ENCODE results near the gene PRELID1.

The PRELID1 gene

DNA sequence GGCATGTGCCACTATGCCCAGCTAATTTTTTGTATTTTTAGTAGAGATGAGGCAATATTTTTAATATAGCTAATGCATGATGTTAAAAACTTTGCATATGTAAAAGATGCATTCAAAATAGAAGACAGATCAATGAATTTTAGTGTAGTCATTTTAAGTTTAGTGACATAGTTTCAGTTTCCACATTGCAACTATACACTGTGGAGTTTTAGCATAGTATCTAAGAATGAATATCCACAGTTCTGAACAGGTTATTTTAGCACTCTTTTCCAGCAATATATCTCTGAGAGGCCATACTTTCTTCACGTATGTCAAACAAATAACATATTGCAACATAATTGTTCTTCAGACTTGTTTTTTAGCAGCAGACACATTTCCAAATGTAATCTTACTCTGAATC, 39.4 kb upstream of the PRELID1 start:
- TF ChIP-seq, protein P1, sequence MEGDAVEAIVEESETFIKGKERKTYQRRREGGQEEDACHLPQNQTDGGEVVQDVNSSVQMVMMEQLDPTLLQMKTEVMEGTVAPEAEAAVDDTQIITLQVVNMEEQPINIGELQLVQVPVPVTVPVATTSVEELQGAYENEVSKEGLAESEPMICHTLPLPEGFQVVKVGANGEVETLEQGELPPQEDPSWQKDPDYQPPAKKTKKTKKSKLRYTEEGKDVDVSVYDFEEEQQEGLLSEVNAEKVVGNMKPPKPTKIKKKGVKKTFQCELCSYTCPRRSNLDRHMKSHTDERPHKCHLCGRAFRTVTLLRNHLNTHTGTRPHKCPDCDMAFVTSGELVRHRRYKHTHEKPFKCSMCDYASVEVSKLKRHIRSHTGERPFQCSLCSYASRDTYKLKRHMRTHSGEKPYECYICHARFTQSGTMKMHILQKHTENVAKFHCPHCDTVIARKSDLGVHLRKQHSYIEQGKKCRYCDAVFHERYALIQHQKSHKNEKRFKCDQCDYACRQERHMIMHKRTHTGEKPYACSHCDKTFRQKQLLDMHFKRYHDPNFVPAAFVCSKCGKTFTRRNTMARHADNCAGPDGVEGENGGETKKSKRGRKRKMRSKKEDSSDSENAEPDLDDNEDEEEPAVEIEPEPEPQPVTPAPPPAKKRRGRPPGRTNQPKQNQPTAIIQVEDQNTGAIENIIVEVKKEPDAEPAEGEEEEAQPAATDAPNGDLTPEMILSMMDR (IDR thresholded peaks at IDR 0.05; ENCODE audit: poor library complexity, severe bottlenecking) = no peak
- H3K27me3 ChIP-seq (ENCODE audit: insufficient read depth, poor library complexity, severe bottlenecking) = no peaks in the 10 kb centered on the region
- no peaks in the 10 kb centered on the region for H3K9me3 ChIP-seq (ENCODE audit: severe bottlenecking)
- peaks cover 2% of the 10 kb centered on the region for H3K4me1 ChIP-seq (ENCODE audit: insufficient read depth, poor library complexity, severe bottlenecking)
- DNase-seq (ENCODE audit: low spot score) (no peak), ATAC-seq (ENCODE audit: low read depth) (no peak)
- no peak overlapping the region for H3K4me3 ChIP-seq (ENCODE audit: severe bottlenecking)
- H3K36me3 ChIP-seq (ENCODE audit: low read depth) = peaks cover 86% of the 10 kb centered on the region
- no peak overlapping the region for H3K27ac ChIP-seq (ENCODE audit: poor library complexity, severe bottlenecking)

DNA sequence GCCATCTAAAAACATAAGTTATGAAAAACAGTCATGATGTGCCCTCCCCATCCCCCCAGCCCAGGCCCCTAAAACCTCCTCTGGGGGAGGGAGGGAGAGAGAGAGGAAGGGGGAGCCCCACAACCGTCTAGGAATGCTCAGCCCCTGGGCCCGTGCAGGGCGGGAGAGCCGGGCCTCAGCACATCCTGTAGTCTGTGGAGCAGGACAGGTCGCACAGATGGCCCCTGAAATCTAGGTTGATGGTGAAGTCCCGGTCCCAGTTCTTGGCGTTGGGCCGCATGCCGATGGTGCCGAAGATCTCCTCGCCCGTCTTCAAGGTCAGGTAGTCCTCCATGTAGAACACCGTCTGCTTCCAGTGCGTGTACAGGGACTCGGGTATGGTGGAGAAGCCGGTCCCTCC, 38.2 kb upstream of the PRELID1 start:
- H3K27me3 ChIP-seq (ENCODE audit: insufficient read depth, poor library complexity, severe bottlenecking) = no peaks in the 10 kb centered on the region
- TF ChIP-seq, protein P1 (IDR thresholded peaks at IDR 0.05; ENCODE audit: poor library complexity, severe bottlenecking) = no peak
- H3K9me3 ChIP-seq (ENCODE audit: severe bottlenecking) = no peaks in the 10 kb centered on the region
- H3K27ac ChIP-seq (ENCODE audit: poor library complexity, severe bottlenecking) = no peak overlapping the region
- peaks cover 14% of the 10 kb centered on the region for H3K4me1 ChIP-seq (ENCODE audit: insufficient read depth, poor library complexity, severe bottlenecking)
- DNase-seq (ENCODE audit: low spot score) = no peak
- H3K36me3 ChIP-seq (ENCODE audit: low read depth) = peaks cover 87% of the 10 kb centered on the region
- ATAC-seq (ENCODE audit: low read depth) = peak; percentile 17; the same call in 1 of the 3 replicates
- H3K4me3 ChIP-seq (ENCODE audit: severe bottlenecking) = no peak overlapping the region

DNA sequence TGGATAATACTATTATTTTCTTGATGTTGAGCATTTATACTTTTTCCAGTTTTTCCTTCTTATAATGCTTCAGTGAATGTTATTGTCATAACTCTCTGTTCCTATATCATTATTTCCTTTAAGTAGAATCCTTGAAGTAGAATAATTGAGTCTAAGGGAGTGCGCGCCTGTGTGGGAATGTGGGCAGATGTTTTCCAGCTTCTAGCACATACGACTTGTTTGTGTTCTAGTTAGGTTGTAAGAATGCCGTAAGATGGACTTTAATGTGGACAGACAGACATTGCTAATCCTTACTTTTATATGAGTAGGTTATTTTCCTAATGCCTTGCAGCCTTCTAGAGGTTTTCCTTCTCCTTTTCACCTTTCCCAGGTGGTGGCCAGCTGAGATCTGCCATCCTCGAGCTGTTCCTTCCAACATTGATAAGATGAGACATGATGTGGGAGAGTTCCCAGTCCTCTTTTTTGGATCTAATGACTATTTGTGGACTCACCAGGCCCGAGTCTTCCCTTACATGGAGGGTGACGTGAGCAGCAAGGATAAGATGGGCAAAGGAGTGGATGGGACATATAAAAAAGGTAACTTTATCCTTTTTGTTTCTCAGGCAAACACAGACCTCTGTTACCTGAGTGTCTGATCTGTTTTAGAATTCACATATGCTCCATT, 34.2 kb upstream of the PRELID1 start:
- Histone ChIP-seq H3K27ac (ENCODE audit: poor library complexity, severe bottlenecking) (no peak overlapping the region), H3K27me3 (ENCODE audit: insufficient read depth, poor library complexity, severe bottlenecking) (no peaks in the 10 kb centered on the region)
- ATAC-seq (ENCODE audit: low read depth) = no peak

DNA sequence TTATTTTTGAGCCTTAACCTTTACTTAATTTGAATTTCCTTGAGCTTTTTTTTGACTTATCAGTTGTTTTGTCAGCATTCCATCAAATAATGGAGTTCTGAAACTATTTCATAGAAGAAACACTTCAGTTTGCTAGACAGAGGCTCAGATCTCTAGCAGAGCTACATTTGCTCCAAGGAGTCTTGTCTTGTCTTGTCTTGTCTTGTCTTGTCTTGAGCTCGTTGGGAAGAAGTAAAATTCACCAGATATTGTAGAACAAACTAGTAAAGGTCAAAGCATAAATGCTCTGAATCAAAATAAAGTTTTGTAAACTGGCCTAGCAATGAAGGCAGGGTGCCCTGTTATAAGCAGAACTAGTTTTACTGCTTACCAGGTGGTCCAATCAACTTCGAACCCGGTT, 33.6 kb upstream of the PRELID1 start:
- H3K36me3 ChIP-seq (ENCODE audit: low read depth) = peaks cover 85% of the 10 kb centered on the region

More for the DNA sequence above, 34.2 kb upstream of the PRELID1 start:
- no peak for DNase-seq (ENCODE audit: low spot score)
- TF ChIP-seq, protein P1 (IDR thresholded peaks at IDR 0.05; ENCODE audit: poor library complexity, severe bottlenecking) = no peak
- H3K9me3 ChIP-seq (ENCODE audit: severe bottlenecking) = no peaks in the 10 kb centered on the region
- H3K36me3 ChIP-seq (ENCODE audit: low read depth) = peaks cover 83% of the 10 kb centered on the region
- no peak overlapping the region for H3K4me3 ChIP-seq (ENCODE audit: severe bottlenecking)
- H3K4me1 ChIP-seq (ENCODE audit: insufficient read depth, poor library complexity, severe bottlenecking) = peaks cover 15% of the 10 kb centered on the region

DNA sequence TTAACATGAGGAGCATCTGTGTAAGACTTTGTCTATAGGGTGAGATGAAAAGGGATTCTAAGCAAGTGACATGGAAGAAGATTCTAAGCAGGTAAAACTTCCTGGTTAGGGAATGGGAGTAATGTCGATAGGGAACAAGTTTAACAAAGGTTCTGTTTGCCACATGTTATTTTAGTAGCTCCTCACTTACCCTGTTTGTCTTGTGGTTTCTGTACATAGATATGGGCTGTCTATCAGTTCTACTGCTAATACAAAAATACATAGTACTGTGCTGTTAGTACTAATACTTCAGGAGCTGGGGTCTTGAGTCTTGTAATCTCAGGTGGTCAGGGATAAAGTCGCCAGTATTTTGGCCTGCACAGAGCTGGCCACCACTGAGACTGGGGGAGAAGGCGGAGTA, 32.9 kb upstream of the PRELID1 start:
- Histone ChIP-seq H3K4me3 (ENCODE audit: severe bottlenecking) (no peak overlapping the region), H3K9me3 (ENCODE audit: severe bottlenecking) (no peaks in the 10 kb centered on the region), H3K36me3 (ENCODE audit: low read depth) (peaks cover 91% of the 10 kb centered on the region), H3K27me3 (ENCODE audit: insufficient read depth, poor library complexity, severe bottlenecking) (no peaks in the 10 kb centered on the region), H3K27ac (ENCODE audit: poor library complexity, severe bottlenecking) (no peak overlapping the region), H3K4me1 (ENCODE audit: insufficient read depth, poor library complexity, severe bottlenecking) (peaks cover 15% of the 10 kb centered on the region)
- TF ChIP-seq, protein P1 (IDR thresholded peaks at IDR 0.05; ENCODE audit: poor library complexity, severe bottlenecking) = no peak
- ATAC-seq (ENCODE audit: low read depth) (no peak), DNase-seq (ENCODE audit: low spot score) (no peak)

More for the DNA sequence above, 33.6 kb upstream of the PRELID1 start:
- Histone ChIP-seq H3K9me3 (ENCODE audit: severe bottlenecking) (no peaks in the 10 kb centered on the region), H3K27ac (ENCODE audit: poor library complexity, severe bottlenecking) (no peak overlapping the region), H3K4me3 (ENCODE audit: severe bottlenecking) (no peak overlapping the region), H3K27me3 (ENCODE audit: insufficient read depth, poor library complexity, severe bottlenecking) (no peaks in the 10 kb centered on the region), H3K4me1 (ENCODE audit: insufficient read depth, poor library complexity, severe bottlenecking) (peaks cover 15% of the 10 kb centered on the region)
- ATAC-seq (ENCODE audit: low read depth) (peak; percentile 44; the same call in 1 of the 3 replicates), DNase-seq (ENCODE audit: low spot score) (no peak)
- TF ChIP-seq, protein P1 (IDR thresholded peaks at IDR 0.05; ENCODE audit: poor library complexity, severe bottlenecking) = no peak
